Measurements from ENCODE around the gene CD34. TPM values are rescaled to one million over a fixed set of nuclear protein-coding genes. Genes with fewer than 3 reads are reported as not detected.

The CD34 gene
- total RNA-seq, 4 donors from 2014 or later: 39.2 to 135 (median 81.2) TPM

- peak overlapping the region; percentile 33 to 38 for H3K27ac ChIP-seq
- no peaks in the 10 kb centered on the region for H3K27me3 ChIP-seq
- peaks cover 3 to 5% of the 10 kb centered on the region in 2 donors for H3K4me1 ChIP-seq
- H3K4me3 ChIP-seq: no peak overlapping the region
- no peaks in the 10 kb centered on the region for H3K36me3 ChIP-seq
- intact Hi-C loops (cut with DNase I; ENCODE audit: low total_unique reads): no loop called here
- TF ChIP-seq POLR2A (IDR thresholded peaks at IDR 0.05) (no peak), CTCF (IDR thresholded peaks at IDR 0.05) (no peak)
- DNase-seq: no peak
- H3K9me3 ChIP-seq: no peaks in the 10 kb centered on the region
These were observed 65.8 kb downstream of the CD34 start for GRCh38 chr1:207845109-207845508.

GRCh38 chr1:207844371-207844770 lies 66.6 kb downstream of the CD34 start:
- Histone ChIP-seq H3K4me1 (peaks cover 3 to 5% of the 10 kb centered on the region in 2 donors), H3K36me3 (no peaks in the 10 kb centered on the region), H3K4me3 (no peak overlapping the region), H3K27ac (peak overlapping the region in 1 of 2 donors; percentile 5), H3K27me3 (no peaks in the 10 kb centered on the region), H3K9me3 (no peaks in the 10 kb centered on the region)
- no peak for DNase-seq
- intact Hi-C loops (cut with DNase I; ENCODE audit: low total_unique reads): no loop called here
- TF ChIP-seq CTCF (IDR thresholded peaks at IDR 0.05) (no peak), POLR2A (IDR thresholded peaks at IDR 0.05) (no peak)

GRCh38 chr1:207842506-207842905 lies 68.4 kb downstream of the CD34 start:
- TF ChIP-seq POLR2A (IDR thresholded peaks at IDR 0.05) (no peak), CTCF (IDR thresholded peaks at IDR 0.05) (no peak)
- H3K36me3 ChIP-seq: no peaks in the 10 kb centered on the region
- DNase-seq: no peak
- intact Hi-C loops (cut with DNase I; ENCODE audit: low total_unique reads): no loop called here
- H3K9me3 ChIP-seq: no peaks in the 10 kb centered on the region
- no peaks in the 10 kb centered on the region for H3K27me3 ChIP-seq
- peak overlapping the region; percentile 39 to 46 for H3K27ac ChIP-seq
- no peak overlapping the region for H3K4me3 ChIP-seq
- H3K4me1 ChIP-seq: peaks cover 5 to 10% of the 10 kb centered on the region in 2 donors

GRCh38 chr1:207841901-207842300 lies 69.0 kb downstream of the CD34 start:
- intact Hi-C loops (cut with DNase I; ENCODE audit: low total_unique reads): no loop called here
- Histone ChIP-seq H3K27ac (peak overlapping the region; percentile 39 to 46), H3K27me3 (no peaks in the 10 kb centered on the region), H3K4me3 (no peak overlapping the region), H3K36me3 (no peaks in the 10 kb centered on the region), H3K9me3 (no peaks in the 10 kb centered on the region), H3K4me1 (peaks cover 5 to 10% of the 10 kb centered on the region in 2 donors)
- no peak for DNase-seq
- TF ChIP-seq POLR2A (IDR thresholded peaks at IDR 0.05): no peak
- no peak for TF ChIP-seq CTCF (IDR thresholded peaks at IDR 0.05)

- no peak for DNase-seq
- Histone ChIP-seq H3K36me3 (no peaks in the 10 kb centered on the region), H3K9me3 (no peaks in the 10 kb centered on the region), H3K27ac (no peak overlapping the region), H3K4me3 (no peak overlapping the region), H3K4me1 (peaks cover 5 to 10% of the 10 kb centered on the region in 2 donors), H3K27me3 (no peaks in the 10 kb centered on the region)
- intact Hi-C loops (cut with DNase I; ENCODE audit: low total_unique reads): no loop called here
- no peak for TF ChIP-seq CTCF (IDR thresholded peaks at IDR 0.05)
These were observed 69.6 kb downstream of the CD34 start for GRCh38 chr1:207841293-207841692.

All from uterus (tissue), 4 donors.